ENCODE results near the gene SPEN. TPM values are rescaled to one million over a fixed set of nuclear protein-coding genes. Genes with fewer than 3 reads are reported as not detected.

SPEN gene
- total RNA-seq, 4 donors from 2014 or later, result 40.7 to 97.0 (median 57.3) TPM

DNA sequence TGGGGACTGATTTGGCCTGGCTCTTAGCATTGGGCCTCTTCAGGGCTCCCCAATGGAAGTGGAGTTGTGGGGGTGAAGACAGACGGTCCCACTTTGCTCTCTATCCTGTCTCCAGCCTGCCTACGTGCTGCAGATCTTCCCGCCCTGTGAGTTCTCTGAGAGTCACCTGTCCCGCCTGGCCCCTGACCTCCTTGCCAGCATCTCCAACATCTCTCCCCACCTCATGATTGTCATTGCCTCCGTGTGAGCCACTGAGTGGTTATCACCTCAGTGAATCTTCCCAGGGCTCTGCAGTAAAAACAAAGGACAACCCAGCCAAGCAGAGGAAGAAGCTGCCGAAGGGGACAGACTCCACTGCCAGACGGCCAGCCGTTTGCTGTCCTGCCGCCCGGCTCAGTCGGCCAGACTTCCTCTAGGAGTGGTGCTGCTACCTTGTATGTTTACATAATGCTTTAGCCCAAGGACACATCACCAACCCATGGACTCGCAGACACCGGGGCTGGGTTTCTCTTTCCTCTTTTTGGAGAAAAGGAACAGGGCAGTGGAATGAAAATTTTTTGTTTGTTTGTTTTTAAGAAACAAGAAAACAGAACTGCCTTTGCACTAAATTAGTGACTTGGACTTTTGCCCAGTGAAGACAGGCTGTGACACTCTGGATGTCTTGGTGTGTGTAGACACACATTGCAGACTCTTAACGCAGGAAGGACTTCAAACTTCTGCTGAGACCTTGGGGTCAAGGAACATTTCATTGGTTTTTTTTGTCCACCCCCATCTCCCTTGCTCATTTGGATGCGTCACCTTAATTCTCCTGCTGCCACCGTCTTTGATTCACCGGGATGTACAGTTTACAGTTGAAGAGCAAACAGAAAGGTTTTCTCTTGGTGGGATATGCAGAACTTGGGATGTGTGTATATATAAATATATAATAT, 91.9 kb downstream of the SPEN start:
- DNase-seq, result peak in 1 of 2 donors; percentile 62
- 58 to 64% methylated on average over 15 to 17 of the region's 17 CpGs for WGBS, 2 donors
- Histone ChIP-seq H3K27ac (peak overlapping the region; percentile 39 to 63 (median 57)), H3K4me1 (peaks cover 0 to 20% of the 10 kb centered on the region in 2 donors), H3K4me3 (replicated peaks in 1 of 3) (no peak overlapping the region), H3K36me3 (peaks cover 83 to 84% of the 10 kb centered on the region in 2 donors), H3K27me3 (no peaks in the 10 kb centered on the region), H3K9me3 (no peaks in the 10 kb centered on the region)
- TF ChIP-seq CTCF (IDR thresholded peaks at IDR 0.05) (no peak), POLR2A (IDR thresholded peaks at IDR 0.05) (no peak)
- intact Hi-C loops (cut with DNase I), result no loop called here

- 91% methylated on average over 13 of the region's 13 CpGs for WGBS, 2 donors
- Histone ChIP-seq H3K4me1 (peaks cover 0 to 20% of the 10 kb centered on the region in 2 donors), H3K36me3 (peaks cover 83 to 84% of the 10 kb centered on the region in 2 donors), H3K27ac (no peak overlapping the region), H3K27me3 (no peaks in the 10 kb centered on the region), H3K9me3 (no peaks in the 10 kb centered on the region), H3K4me3 (replicated peaks in 1 of 3) (no peak overlapping the region)
- no peak for DNase-seq
- intact Hi-C loops (cut with DNase I), result no loop called here
- TF ChIP-seq CTCF (IDR thresholded peaks at IDR 0.05) (no peak), POLR2A (IDR thresholded peaks at IDR 0.05) (no peak)
These were observed 92.9 kb downstream of the SPEN start for GRCh38 chr1:15940110-15941043.

- H3K27me3 ChIP-seq, result no peaks in the 10 kb centered on the region
- intact Hi-C loops (cut with DNase I), result no loop called here
- H3K36me3 ChIP-seq, result peaks cover 74 to 84% of the 10 kb centered on the region in 2 donors
- H3K9me3 ChIP-seq, result no peaks in the 10 kb centered on the region
- H3K4me3 ChIP-seq (replicated peaks in 1 of 3), result no peak overlapping the region
- H3K27ac ChIP-seq, result peak overlapping the region in 1 of 3 donors; percentile 23
- no peak for DNase-seq
- TF ChIP-seq CTCF (IDR thresholded peaks at IDR 0.05) (no peak), POLR2A (IDR thresholded peaks at IDR 0.05) (no peak)
- 94 to 98% methylated on average over 6 to 10 of the region's 13 CpGs for WGBS, 2 donors
- peaks cover 0 to 20% of the 10 kb centered on the region in 2 donors for H3K4me1 ChIP-seq
These were observed 93.7 kb downstream of the SPEN start for GRCh38 chr1:15941044-15941840.

- TF ChIP-seq POLR2A (IDR thresholded peaks at IDR 0.05) (no peak), CTCF (IDR thresholded peaks at IDR 0.05) (peak in 1 of 6 experiments; percentile 5)
- 91 to 93% methylated on average over 21 to 31 of the region's 32 CpGs for WGBS, 2 donors
- no peak overlapping the region for H3K4me3 ChIP-seq (replicated peaks in 1 of 3)
- intact Hi-C loops (cut with DNase I), result no loop called here
- peak in 1 of 2 donors; percentile 36 for DNase-seq
- no peaks in the 10 kb centered on the region for H3K27me3 ChIP-seq
- no peaks in the 10 kb centered on the region for H3K9me3 ChIP-seq
- peaks cover 0 to 20% of the 10 kb centered on the region in 2 donors for H3K4me1 ChIP-seq
- H3K36me3 ChIP-seq, result peaks cover 73 to 83% of the 10 kb centered on the region in 2 donors
- H3K27ac ChIP-seq, result no peak overlapping the region
These were observed 94.6 kb downstream of the SPEN start for GRCh38 chr1:15941899-15942660.
